Stimulated activated CD8-positive, alpha-beta memory T cell treated with anti-CD3 and anti-CD28 coated beads, Interleukin-4, amount 100 ng/mL, for 4 hours (primary cell): ENCODE data around the gene ADGRE3.
"Not testable (repeated sequence)": the region's sequence is repeated elsewhere in the genome, so short reads cannot be mapped to it uniquely, and the experiment has no call there.

Experiments
- DNase-seq, 2 donors: peaks; one replicate each; pipeline ENCODE4 v3.0.0-alpha.2; 2020; ENCODE audit warnings: low read depth in 2 of 2, low spot score in 1 of 2

The ADGRE3 gene

GRCh38 chr19:14603990-14604387 lies 70.7 kb downstream of the ADGRE3 start:
- DNase-seq = no peak

DNA sequence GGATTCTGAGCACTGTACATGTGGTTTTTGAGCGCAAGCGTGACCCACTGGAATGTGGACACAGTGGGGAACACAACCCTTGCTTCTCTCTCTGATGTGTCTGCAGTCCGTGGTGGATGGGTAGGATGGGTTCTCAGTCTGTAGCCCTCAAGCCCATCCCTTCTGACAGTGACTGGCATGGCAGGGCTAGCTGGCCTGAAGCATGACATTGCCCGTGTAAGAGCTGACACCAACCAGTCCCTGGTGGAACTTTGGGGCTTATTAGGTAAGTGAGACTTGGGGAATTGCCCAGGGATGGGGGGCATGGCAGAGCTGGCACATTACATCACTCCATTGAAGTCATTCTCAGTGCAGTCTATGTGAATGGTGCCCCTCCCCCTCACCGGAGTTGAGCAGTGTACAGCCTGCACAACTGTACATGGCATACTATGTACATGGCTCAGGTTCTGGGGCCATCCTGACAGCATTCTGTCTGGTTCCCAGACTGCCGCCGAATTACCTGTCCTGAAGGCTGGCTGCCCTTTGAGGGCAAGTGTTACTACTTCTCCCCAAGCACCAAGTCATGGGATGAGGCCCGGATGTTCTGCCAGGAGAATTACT lies 75.0 kb downstream of the ADGRE3 start:
- DNase-seq = no peak

- DNase-seq = no peak
These were observed 79.1 kb downstream of the ADGRE3 start for GRCh38 chr19:14595558-14595957.

- DNase-seq = not testable (repeated sequence)
These were observed 85.2 kb downstream of the ADGRE3 start for GRCh38 chr19:14589433-14589832.

- not testable (repeated sequence) for DNase-seq
These were observed 89.5 kb downstream of the ADGRE3 start for GRCh38 chr19:14585187-14585586.

- not testable (repeated sequence) for DNase-seq
These were observed 90.3 kb downstream of the ADGRE3 start for GRCh38 chr19:14584372-14584771.

DNA sequence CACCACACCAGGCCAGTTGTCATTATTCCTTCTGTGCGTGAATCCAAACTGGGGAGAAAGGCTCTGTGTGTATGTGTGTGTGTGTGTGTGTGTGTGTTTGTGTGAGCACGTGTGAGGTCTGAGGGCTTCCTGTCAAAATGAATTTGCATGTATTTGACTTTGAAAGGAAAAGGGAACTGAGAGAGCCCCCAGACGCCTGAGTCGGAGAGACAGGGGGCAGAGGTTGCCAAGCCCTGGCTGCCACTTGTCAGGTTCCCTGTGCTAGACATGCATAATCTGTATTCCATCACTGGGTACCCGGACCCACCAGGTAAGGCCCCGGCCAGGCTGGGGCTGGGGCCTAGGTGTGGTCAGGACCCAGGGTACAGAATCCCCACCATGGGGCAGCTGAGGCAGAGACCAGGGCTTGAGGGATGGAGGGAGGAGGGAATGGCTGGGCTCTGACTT lies 91.7 kb downstream of the ADGRE3 start, which contains the start of gene CLEC17A:
CLEC17A (plus strand) TSS at position 191 of the 447 bp plus-strand sequence; CDS start at position 268, 77 bp downstream.
- DNase-seq = no peak

DNA sequence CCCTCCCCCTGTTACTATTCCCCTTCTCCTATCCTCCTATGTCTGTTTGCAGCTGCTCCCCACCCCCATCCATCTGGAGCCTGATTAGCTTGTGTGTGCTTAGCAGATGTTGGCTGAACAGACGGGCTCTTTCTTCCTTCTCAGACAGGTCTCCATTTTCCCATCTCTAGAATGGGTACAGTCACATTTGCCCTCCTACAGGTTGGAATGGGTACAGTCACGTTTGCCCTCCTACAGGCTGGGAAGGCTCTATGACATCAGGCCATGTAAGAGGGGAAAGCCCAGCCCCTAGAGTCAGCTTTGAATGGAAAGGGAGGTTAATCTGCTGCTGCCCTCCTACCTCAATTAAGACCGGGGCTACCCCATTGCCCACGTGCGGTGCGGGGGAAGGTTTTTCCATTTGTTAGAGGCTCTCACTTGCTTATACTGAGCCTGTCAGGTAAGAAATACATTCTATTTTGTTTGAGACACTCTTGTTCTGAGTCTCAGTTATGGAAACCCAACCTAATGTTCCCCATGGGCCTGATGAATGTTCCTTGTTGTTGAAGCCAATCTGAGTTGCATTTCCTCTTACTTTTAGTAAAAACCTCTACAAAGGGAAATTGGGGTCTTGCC lies 93.9 kb downstream of the ADGRE3 start:
- no peak for DNase-seq

DNA sequence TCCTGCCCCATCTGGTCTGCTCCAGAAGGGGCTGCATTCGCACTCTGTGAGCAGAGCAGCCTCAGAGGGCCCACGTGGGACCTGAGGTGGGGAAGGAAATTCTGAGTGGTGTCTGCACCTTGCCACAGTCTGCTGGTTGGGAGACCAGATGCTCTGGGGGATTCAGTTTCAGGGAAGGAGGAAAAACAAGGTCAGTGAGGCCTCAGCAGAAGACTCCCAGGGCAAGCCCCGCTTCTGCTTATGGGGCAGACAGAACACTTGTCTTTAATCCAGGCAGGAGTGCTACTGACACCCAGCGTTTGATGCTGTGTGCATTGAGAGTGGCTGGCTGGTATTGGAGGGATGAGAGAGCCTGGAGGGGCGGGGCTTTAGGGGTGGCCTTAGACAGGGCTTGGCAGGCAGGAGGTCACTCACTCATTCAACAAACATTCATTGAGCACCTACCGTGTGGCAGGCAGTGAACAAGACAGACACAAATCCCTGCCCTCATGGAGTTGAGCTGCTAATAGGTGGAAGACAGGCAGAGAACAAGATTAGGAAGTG lies 96.7 kb downstream of the ADGRE3 start:
- DNase-seq = no peak

DNA sequence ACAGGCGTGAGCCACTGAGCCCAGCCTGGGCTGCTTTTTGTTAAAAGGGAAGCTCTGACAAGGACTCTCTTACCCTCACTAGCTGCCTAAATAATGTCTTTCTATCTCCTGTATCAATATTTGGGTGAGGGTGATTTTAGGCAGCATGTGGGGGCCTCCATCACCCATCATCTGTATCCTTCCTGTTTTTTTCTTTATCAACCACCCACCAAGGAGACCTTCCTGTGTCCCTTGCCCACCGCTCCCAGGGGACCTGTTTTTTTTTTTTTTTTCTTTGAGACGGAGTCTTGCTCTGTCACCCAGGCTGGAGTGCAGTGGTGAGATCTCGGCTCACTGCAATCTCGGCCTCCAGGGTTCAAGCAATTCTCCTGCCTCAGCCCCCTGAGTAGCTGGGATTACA lies 97.4 kb downstream of the ADGRE3 start:
- no peak for DNase-seq

GRCh38 chr19:14576363-14576762 lies 98.3 kb downstream of the ADGRE3 start:
- no peak for DNase-seq

- DNase-seq = no peak
These were observed 99.1 kb downstream of the ADGRE3 start for GRCh38 chr19:14575428-14575980.

- peak; percentile 71 to 80 for DNase-seq
These were observed 102.8 kb downstream of the ADGRE3 start, which contains the start of gene NDUFB7 for GRCh38 chr19:14571695-14572490. Gene NDUFB7, minus strand, starts transcription at chr19:14572066. Its CDS starts 66 bp downstream, at chr19:14572000.

GRCh38 chr19:14570864-14571527 lies 103.6 kb downstream of the ADGRE3 start:
- no peak for DNase-seq
